CD14-positive monocyte (primary cell): ENCODE measurements around the gene ARAP2. TPM values are rescaled to one million over a fixed set of nuclear protein-coding genes. Genes with fewer than 3 reads are reported as not detected.

ENCODE experiments used
- DNase-seq, 3 donors: peaks; one replicate each; pipeline ENCODE4 v3.0.0-alpha.2; 2011 to 2022
- H2AFZ ChIP-seq: 2 replicates; pipeline ENCODE4 v1.6.0; 2012; ENCODE audit warnings: mild to moderate bottlenecking, low read depth, low read length, inconsistent platforms; ENCODE audit not compliant: insufficient read depth, poor library complexity, severe bottlenecking
- H3K27ac ChIP-seq, 2 donors: 1 replicate in 1 of 2; 2 replicates in 1 of 2; pipeline ENCODE4 v1.5.1; 2012 to 2013; ENCODE audit warnings: low read length in 2 of 2, control low read depth in 1 of 2, inconsistent platforms in 1 of 2, low read depth in 1 of 2, mild to moderate bottlenecking in 1 of 2
- H3K27me3 ChIP-seq, 2 donors: one replicate each; pipeline versions ENCODE4 v1.6.0 to v1.6.1; 2011 to 2013; ENCODE audit warnings: low read length in 2 of 2; ENCODE audit not compliant: control insufficient read depth in 2 of 2, insufficient read depth in 2 of 2
- H3K36me3 ChIP-seq, 2 donors: replicated peaks in 1 of 2; 1 replicate in 1 of 2; 2 replicates in 1 of 2; pipeline versions ENCODE4 v1.5.1 to v1.6.1; 2012 to 2013; ENCODE audit warnings: low read length in 2 of 2, control low read depth in 1 of 2, inconsistent platforms in 1 of 2, mild to moderate bottlenecking in 1 of 2; ENCODE audit not compliant: insufficient read depth in 2 of 2, control insufficient read depth in 1 of 2
- H3K4me1 ChIP-seq, 2 donors: 1 replicate in 1 of 2; 2 replicates in 1 of 2; pipeline versions ENCODE4 v1.5.1 to v1.6.1; 2012 to 2013; ENCODE audit warnings: low read length in 2 of 2, control low read depth in 1 of 2, inconsistent platforms in 1 of 2, mild to moderate bottlenecking in 1 of 2, moderate library complexity in 1 of 2; ENCODE audit not compliant: insufficient read depth in 2 of 2, control insufficient read depth in 1 of 2
- H3K4me2 ChIP-seq: replicated peaks from 2 replicates; pipeline ENCODE3; 2012; ENCODE audit warnings: low read length, moderate library complexity, mild to moderate bottlenecking; ENCODE audit not compliant: poor library complexity, severe bottlenecking; ENCODE audit errors: extremely low read depth
- H3K4me3 ChIP-seq, 3 experiments: fragments of 200-600 bp in 1 of 3; sonication (generic) in 1 of 3; replicated peaks in 1 of 3; 1 replicate in 2 of 3; 2 replicates in 1 of 3; pipeline ENCODE4 v1.5.1; 2011 to 2013; ENCODE audit warnings: low read length in 3 of 3, mild to moderate bottlenecking in 3 of 3, control low read depth in 2 of 3, low read depth in 2 of 3, inconsistent platforms in 1 of 3, moderate library complexity in 1 of 3
- H3K79me2 ChIP-seq: 2 replicates; pipeline ENCODE4 v1.6.0; 2012; ENCODE audit warnings: mild to moderate bottlenecking, control low read depth, inconsistent platforms, low read length, moderate library complexity; ENCODE audit not compliant: insufficient read depth
- H3K9ac ChIP-seq: 2 replicates; pipeline ENCODE4 v1.6.0; 2017; ENCODE audit warnings: low read length, mild to moderate bottlenecking; ENCODE audit not compliant: insufficient read depth, poor library complexity, severe bottlenecking
- H3K9me3 ChIP-seq, 2 donors: replicated peaks in 1 of 2; 1 replicate in 1 of 2; 2 replicates in 1 of 2; pipeline versions ENCODE4 v1.5.1 to v1.6.1; 2012 to 2013; ENCODE audit warnings: low read length in 2 of 2, control low read depth in 1 of 2; ENCODE audit not compliant: control insufficient read depth in 1 of 2, insufficient read depth in 1 of 2
- H4K20me1 ChIP-seq: 2 replicates; pipeline ENCODE4 v1.6.0; 2012; ENCODE audit warnings: mild to moderate bottlenecking, low read length, control low read depth, moderate library complexity; ENCODE audit not compliant: insufficient read depth
- H3K27ac Mint-ChIP-seq, 7 donors: one replicate each; pipeline ENCODE4 v1.8.0; 2020; ENCODE audit warnings: mild to moderate bottlenecking in 7 of 7, mixed read lengths in 7 of 7, moderate library complexity in 6 of 7, inconsistent platforms in 2 of 7
- H3K27me3 Mint-ChIP-seq, 3 donors: one replicate each; pipeline ENCODE4 v1.8.0; 2021 to 2022; ENCODE audit warnings: low read depth in 3 of 3, mild to moderate bottlenecking in 3 of 3, mixed read lengths in 3 of 3, moderate library complexity in 3 of 3, inconsistent platforms in 1 of 3
- H3K36me3 Mint-ChIP-seq, 2 donors: one replicate each; pipeline ENCODE4 v1.8.0; 2020; ENCODE audit warnings: mixed read lengths in 2 of 2, inconsistent platforms in 1 of 2, mild to moderate bottlenecking in 1 of 2
- H3K4me1 Mint-ChIP-seq: one replicate; pipeline ENCODE4 v1.8.0; 2020; ENCODE audit warnings: mild to moderate bottlenecking, mixed read lengths
- H3K4me3 Mint-ChIP-seq, 2 donors: one replicate each; pipeline ENCODE4 v1.8.0; 2020; ENCODE audit warnings: mild to moderate bottlenecking in 2 of 2, mixed read lengths in 2 of 2, moderate library complexity in 1 of 2
- H3K9me3 Mint-ChIP-seq, 7 donors: one replicate each; pipeline ENCODE4 v1.8.0; 2020 to 2022; ENCODE audit warnings: mixed read lengths in 7 of 7, mild to moderate bottlenecking in 6 of 7, moderate library complexity in 6 of 7, inconsistent platforms in 2 of 7
- WGBS: methylation state at CpG from one replicate; pipeline ENCODE4 v1.1.5; 2013; ENCODE audit warnings: missing lambda C conversion rate; ENCODE audit not compliant: insufficient coverage; 5-methylcytosine and 5-hydroxymethylcytosine counted together
- intact Hi-C, 2 donors: fragments of 100-400 bp; cut with micrococcal nuclease; formaldehyde crosslinking; loops; one replicate each; pipeline versions ENCODE4 v1.15.0 to v1.15.1; 2023
- polyA plus RNA-seq, 3 donors: library from polyadenylated mRNA; depleted of rRNA in 1 of 3; unstranded in 2 of 3; stranded (reverse) in 1 of 3; fragments of 300-500 nt in 2 of 3; fragments of >200 nt in 1 of 3; fragmentation: Illumina TruSeq in 2 of 3; gene quantifications; 1 replicate in 2 of 3; 2 replicates in 1 of 3; pipeline ENCODE4 v1.2.3, GENCODE V29; 2012 to 2021
- TF ChIP-seq, protein P1 (sequence below): fragments of 200-600 bp; IDR thresholded peaks from one replicate; pipeline ENCODE4 v1.8.0; 2022; ENCODE audit warnings: antibody characterized with exemption, mild to moderate bottlenecking

ARAP2 gene
- polyA plus RNA-seq, 3 donors = 4.6 to 17.7 (median 5.6) TPM

DNA sequence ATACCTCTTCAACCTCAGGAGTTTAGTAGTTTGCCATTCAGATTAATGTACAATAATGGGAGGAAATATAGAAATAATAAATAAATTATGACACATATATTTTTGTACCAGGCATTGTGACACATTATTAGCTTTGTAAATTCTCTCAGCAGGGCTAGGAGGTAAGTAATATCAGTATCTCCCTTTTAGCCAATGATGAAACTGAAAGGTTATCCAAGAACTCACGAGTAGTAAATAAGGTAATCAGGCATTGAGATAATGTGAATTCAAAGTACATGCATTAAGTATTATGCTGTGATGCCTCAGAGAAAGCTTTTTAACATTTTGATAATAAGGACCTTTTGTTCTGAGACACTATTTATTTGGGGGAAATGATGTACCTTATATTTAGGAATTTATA, 5.3 kb upstream of the ARAP2 start:
- no peaks in the 10 kb centered on the region for H3K79me2 ChIP-seq
- no peak for DNase-seq
- TF ChIP-seq, protein P1, sequence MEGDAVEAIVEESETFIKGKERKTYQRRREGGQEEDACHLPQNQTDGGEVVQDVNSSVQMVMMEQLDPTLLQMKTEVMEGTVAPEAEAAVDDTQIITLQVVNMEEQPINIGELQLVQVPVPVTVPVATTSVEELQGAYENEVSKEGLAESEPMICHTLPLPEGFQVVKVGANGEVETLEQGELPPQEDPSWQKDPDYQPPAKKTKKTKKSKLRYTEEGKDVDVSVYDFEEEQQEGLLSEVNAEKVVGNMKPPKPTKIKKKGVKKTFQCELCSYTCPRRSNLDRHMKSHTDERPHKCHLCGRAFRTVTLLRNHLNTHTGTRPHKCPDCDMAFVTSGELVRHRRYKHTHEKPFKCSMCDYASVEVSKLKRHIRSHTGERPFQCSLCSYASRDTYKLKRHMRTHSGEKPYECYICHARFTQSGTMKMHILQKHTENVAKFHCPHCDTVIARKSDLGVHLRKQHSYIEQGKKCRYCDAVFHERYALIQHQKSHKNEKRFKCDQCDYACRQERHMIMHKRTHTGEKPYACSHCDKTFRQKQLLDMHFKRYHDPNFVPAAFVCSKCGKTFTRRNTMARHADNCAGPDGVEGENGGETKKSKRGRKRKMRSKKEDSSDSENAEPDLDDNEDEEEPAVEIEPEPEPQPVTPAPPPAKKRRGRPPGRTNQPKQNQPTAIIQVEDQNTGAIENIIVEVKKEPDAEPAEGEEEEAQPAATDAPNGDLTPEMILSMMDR = no peak
- H3K4me3 ChIP-seq = no peak overlapping the region
- WGBS = 100% methylated on average over 1 of the region's 1 CpG
- intact Hi-C loops = loop anchor here in 1 of 2 donors (10.0 kb wide), 1 partner anchor 75 kb away; no protein-coding TSS in a partner anchor
- H3K36me3 Mint-ChIP-seq = no peaks in the 10 kb centered on the region
- H3K9ac ChIP-seq = no peak overlapping the region
- no peak overlapping the region for H2AFZ ChIP-seq
- H4K20me1 ChIP-seq = no peaks in the 10 kb centered on the region
- peaks cover 13% of the 10 kb centered on the region in 2 donors for H3K4me1 ChIP-seq
- peaks cover 0 to 10% (median 4%) of the 10 kb centered on the region in 3 donors for H3K27me3 Mint-ChIP-seq
- H3K4me1 Mint-ChIP-seq = peaks cover 17% of the 10 kb centered on the region
- H3K27ac Mint-ChIP-seq = no peak overlapping the region
- H3K4me2 ChIP-seq = no peak overlapping the region
- H3K36me3 ChIP-seq = no peaks in the 10 kb centered on the region
- no peak overlapping the region for H3K27ac ChIP-seq
- peaks cover 0 to 3% (median 0%) of the 10 kb centered on the region in 7 donors for H3K9me3 Mint-ChIP-seq
- H3K9me3 ChIP-seq = no peaks in the 10 kb centered on the region
- no peaks in the 10 kb centered on the region for H3K27me3 ChIP-seq
- H3K4me3 Mint-ChIP-seq = no peak overlapping the region

DNA sequence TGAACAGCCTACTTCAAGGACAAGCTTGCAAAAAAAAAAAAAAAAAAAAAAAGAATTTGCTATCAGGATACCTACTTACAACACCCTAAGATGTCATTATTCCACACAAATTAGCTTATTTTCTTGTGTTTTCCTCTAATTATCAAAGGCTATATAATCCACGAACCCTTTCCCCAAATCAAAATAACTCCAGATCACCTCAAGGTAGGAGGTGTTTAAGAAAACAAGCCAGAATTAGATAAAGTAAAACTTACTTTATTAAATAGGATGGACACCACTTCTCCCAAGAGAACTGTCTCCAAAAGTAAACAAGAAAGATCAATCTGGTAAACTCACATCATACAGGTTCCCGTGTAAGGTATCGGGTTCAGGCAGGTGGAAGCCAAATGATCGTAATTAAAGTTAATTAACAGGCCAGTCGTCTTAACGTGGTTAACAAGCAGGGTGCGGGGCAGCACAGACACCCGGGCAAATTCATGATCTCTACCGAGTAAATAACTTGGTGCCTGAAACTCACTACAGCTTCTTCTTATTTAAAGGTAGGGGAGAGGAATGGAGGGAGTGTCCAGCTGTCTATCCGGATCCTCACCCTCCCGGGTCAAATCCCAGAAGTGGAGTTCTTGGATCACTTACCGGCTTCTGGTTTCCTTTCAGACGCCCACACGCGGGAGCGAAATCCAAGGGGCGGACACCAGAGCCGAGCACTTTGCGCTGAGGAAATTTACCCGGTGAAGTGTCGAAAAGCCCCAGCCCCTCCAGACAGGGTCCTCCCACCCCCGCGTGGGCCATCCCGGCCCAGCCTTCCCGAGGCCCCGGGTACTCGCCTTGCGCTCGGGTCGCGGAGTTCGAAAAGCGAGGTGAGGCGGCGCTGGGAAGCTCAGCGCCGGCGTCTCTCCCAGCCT, 708 bp downstream of the ARAP2 start:
- Histone ChIP-seq H3K79me2 (peaks cover 55% of the 10 kb centered on the region), H3K9ac (peak overlapping the region; percentile 92), H3K36me3 (peaks cover 0 to 6% of the 10 kb centered on the region in 2 donors), H4K20me1 (peaks cover 4% of the 10 kb centered on the region), H3K27me3 (no peaks in the 10 kb centered on the region), H3K27ac (peak overlapping the region; percentile 77 to 86), H2AFZ (peak overlapping the region; percentile 89), H3K4me1 (peaks cover 22 to 32% of the 10 kb centered on the region in 2 donors), H3K9me3 (no peaks in the 10 kb centered on the region), H3K4me3 (peak overlapping the region; percentile 78 to 98 (median 92)), H3K4me2 (peak overlapping the region; percentile 87)
- intact Hi-C loops = loop anchor here (5.0 to 10.0 kb wide), 2 partner anchors 79 to 81 kb away; no protein-coding TSS in a partner anchor
- TF ChIP-seq, protein P1 = no peak
- Mint-ChIP-seq H3K27ac (peak overlapping the region; percentile 79 to 94 (median 90)), H3K4me3 (peak overlapping the region; percentile 96), H3K36me3 (peaks cover 8% of the 10 kb centered on the region in 2 donors), H3K9me3 (peaks cover 0 to 4% (median 0%) of the 10 kb centered on the region in 7 donors), H3K27me3 (peaks cover 0 to 10% (median 4%) of the 10 kb centered on the region in 3 donors), H3K4me1 (peaks cover 36% of the 10 kb centered on the region)
- DNase-seq = peak in 2 of 3 donors; percentile 14 to 18
- WGBS = under 1% methylated on average over 29 of the region's 38 CpGs
